ENCODE results near the gene SNED1.

Gene SNED1

GRCh38 chr2:240983996-240984498, 14.4 kb upstream of the SNED1 start:
- Histone ChIP-seq H3K27ac (replicated peaks) (no peak overlapping the region), H3K4me3 (replicated peaks; ENCODE audit: insufficient read depth, low read length) (no peak overlapping the region), H3K27me3 (ENCODE audit: insufficient read depth, poor library complexity, severe bottlenecking) (peaks cover 4% of the 10 kb centered on the region)
- DNase-seq (ENCODE audit: low read depth in 1 of 2, low spot score in 1 of 2) = no peak
- TF ChIP-seq SPI1 (IDR thresholded peaks at IDR 0.05; ENCODE audit: borderline replicate concordance, low read depth) (no peak), CTCF (IDR thresholded peaks at IDR 0.05; ENCODE audit: insufficient read depth, low read length) (no peak), POLR2AphosphoS5 (IDR thresholded peaks at IDR 0.05; ENCODE audit: low read depth) (no peak), GABPA (IDR thresholded peaks at IDR 0.05; ENCODE audit: low read depth) (no peak), REST (IDR thresholded peaks at IDR 0.05; ENCODE audit: insufficient replicate concordance, low read depth) (no peak)

- no peak overlapping the region for H3K27ac ChIP-seq (replicated peaks)
These were observed 12.3 kb upstream of the SNED1 start for GRCh38 chr2:240985881-240986786.

More at GRCh38 chr2:240985881-240986786, 12.3 kb upstream of the SNED1 start:
- Histone ChIP-seq H3K27me3 (ENCODE audit: insufficient read depth, poor library complexity, severe bottlenecking) (peaks cover 4% of the 10 kb centered on the region), H3K4me3 (replicated peaks; ENCODE audit: insufficient read depth, low read length) (no peak overlapping the region)
- TF ChIP-seq POLR2AphosphoS5 (IDR thresholded peaks at IDR 0.05; ENCODE audit: low read depth) = no peak
- no peak for TF ChIP-seq REST (IDR thresholded peaks at IDR 0.05; ENCODE audit: insufficient replicate concordance, low read depth)
- TF ChIP-seq GABPA (IDR thresholded peaks at IDR 0.05; ENCODE audit: low read depth) = no peak
- no peak for TF ChIP-seq CTCF (IDR thresholded peaks at IDR 0.05; ENCODE audit: insufficient read depth, low read length)
- TF ChIP-seq SPI1 (IDR thresholded peaks at IDR 0.05; ENCODE audit: borderline replicate concordance, low read depth) = no peak
- no peak for DNase-seq (ENCODE audit: low read depth in 1 of 2, low spot score in 1 of 2)
